ENCODE results near the gene HOXB9. TPM values are rescaled to one million over a fixed set of nuclear protein-coding genes. Genes with fewer than 3 reads are reported as not detected.

Gene HOXB9
- total RNA-seq, 1 experiment from 2014 or later = not detected

DNA sequence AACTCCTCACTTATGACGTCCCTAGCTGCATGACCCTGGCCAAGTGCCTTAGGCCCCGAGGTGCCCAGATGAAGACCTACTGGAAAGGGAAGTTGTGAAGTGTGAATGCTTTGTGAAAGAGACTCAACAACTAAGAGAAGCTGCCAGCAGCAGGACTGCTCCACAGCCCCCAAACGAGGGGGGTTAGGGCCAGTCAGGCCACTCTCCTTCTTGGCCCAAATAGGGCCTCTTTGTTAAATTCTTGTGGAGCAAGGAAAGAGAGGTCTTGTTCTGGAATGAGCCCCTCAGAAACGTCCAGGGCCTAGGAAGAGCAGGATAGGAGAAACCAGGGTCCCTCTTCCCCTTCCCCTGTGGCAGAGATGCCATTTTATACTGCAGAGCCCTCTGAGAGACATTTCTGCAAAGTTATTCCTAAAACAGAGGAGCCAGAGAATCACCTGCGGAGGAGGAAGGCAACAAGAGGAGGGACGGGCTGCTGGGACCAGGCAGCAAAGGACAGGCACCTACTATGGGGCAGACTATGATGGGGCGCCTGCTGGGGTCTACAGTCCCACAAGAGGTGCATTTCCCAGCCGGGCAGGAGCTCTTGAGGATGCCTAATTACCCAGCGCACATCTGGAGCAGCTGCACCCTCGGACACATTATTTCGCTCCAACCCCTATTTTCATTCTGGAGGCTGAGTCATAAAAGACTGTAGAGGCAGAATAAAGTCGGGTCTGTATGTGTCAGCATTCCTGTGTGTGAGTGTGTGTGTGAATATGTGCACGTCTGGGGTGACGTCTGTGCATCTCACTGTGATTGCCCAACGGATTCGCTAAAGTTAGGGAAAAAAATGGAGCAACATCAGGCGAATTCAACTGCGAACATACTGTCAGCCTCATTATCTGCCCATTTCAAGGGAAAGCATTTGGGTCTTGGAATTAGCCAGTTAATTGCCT is 11.4 kb upstream of the HOXB9 start:
- H2BK120ac ChIP-seq (ENCODE audit: low read depth, low read length, poor library complexity, severe bottlenecking) = no peak overlapping the region
- peaks cover 0 to under 1% (median 0%) of the 10 kb centered on the region in 3 experiments; a peak in 1 of 7 replicates for H3K36me3 Mint-ChIP-seq (ENCODE audit: insufficient read depth in 1 of 3, low read depth in 3 of 3)
- H4K8ac ChIP-seq (replicated peaks; ENCODE audit: insufficient read length, low read depth, low read length) = no peak overlapping the region
- H3K27me3 Mint-ChIP-seq (ENCODE audit: low read depth) = peaks cover 100% of the 10 kb centered on the region
- TF ChIP-seq, protein P1, sequence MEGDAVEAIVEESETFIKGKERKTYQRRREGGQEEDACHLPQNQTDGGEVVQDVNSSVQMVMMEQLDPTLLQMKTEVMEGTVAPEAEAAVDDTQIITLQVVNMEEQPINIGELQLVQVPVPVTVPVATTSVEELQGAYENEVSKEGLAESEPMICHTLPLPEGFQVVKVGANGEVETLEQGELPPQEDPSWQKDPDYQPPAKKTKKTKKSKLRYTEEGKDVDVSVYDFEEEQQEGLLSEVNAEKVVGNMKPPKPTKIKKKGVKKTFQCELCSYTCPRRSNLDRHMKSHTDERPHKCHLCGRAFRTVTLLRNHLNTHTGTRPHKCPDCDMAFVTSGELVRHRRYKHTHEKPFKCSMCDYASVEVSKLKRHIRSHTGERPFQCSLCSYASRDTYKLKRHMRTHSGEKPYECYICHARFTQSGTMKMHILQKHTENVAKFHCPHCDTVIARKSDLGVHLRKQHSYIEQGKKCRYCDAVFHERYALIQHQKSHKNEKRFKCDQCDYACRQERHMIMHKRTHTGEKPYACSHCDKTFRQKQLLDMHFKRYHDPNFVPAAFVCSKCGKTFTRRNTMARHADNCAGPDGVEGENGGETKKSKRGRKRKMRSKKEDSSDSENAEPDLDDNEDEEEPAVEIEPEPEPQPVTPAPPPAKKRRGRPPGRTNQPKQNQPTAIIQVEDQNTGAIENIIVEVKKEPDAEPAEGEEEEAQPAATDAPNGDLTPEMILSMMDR (conservative IDR thresholded peaks at IDR 0.05) = no peak
- no peak overlapping the region for H2BK5ac ChIP-seq (ENCODE audit: insufficient read length, low read length)
- H3K4me2 ChIP-seq (ENCODE audit: insufficient read depth, insufficient read length, low read length) = no peak overlapping the region
- H3K27me3 ChIP-seq (ENCODE audit: insufficient read depth, low read length) = peaks cover 97% of the 10 kb centered on the region
- no CpG with 5 or more reads among the region's 18 CpGs for WGBS (ENCODE audit: extremely low coverage, insufficient read length, low lambda C conversion rate)
- H3K23me2 ChIP-seq (ENCODE audit: insufficient read length, low read depth, low read length, poor library complexity, severe bottlenecking) = no peaks in the 10 kb centered on the region
- H3K4me3 Mint-ChIP-seq = no peak overlapping the region
- H3K4ac ChIP-seq (ENCODE audit: low read depth, low read length) = no peak overlapping the region
- DNase-seq = no peak
- H2AFZ ChIP-seq (ENCODE audit: low read length) = no peak overlapping the region
- no peak overlapping the region for H3K23ac ChIP-seq (ENCODE audit: insufficient read length, low read depth, low read length)
- H3K27ac Mint-ChIP-seq = no peak overlapping the region
- peaks cover under 1 to 9% of the 10 kb centered on the region in 2 experiments; a peak in 3 of 5 replicates for H3K9me3 Mint-ChIP-seq
- no peak overlapping the region for H3K14ac ChIP-seq (ENCODE audit: insufficient read depth, low read length)
- no peak overlapping the region for H4K91ac ChIP-seq (ENCODE audit: insufficient read length, low read depth, low read length)
- H3K27ac ChIP-seq (ENCODE audit: insufficient read length, low read depth, low read length) = no peak overlapping the region
- no peak overlapping the region for H2BK20ac ChIP-seq (ENCODE audit: low read depth, low read length, poor library complexity, severe bottlenecking)
- H3K79me1 ChIP-seq (ENCODE audit: insufficient read depth, low read depth, low read length, poor library complexity, severe bottlenecking) = no peaks in the 10 kb centered on the region
- H4K20me1 ChIP-seq (ENCODE audit: control insufficient read depth, insufficient read depth, insufficient read length) = no peaks in the 10 kb centered on the region
- H2BK12ac ChIP-seq (ENCODE audit: insufficient read length, low read depth, low read length) = no peak overlapping the region
- peaks cover 11 to 18% of the 10 kb centered on the region in 2 experiments for H3K4me1 Mint-ChIP-seq
- H4K5ac ChIP-seq (ENCODE audit: insufficient read length, low read depth, low read length) = no peak overlapping the region
- no peaks in the 10 kb centered on the region for H3K4me1 ChIP-seq (ENCODE audit: insufficient read depth, low read length)
- H2BK15ac ChIP-seq (ENCODE audit: low read depth, low read length) = no peak overlapping the region
- no peak overlapping the region for H3T11ph ChIP-seq (ENCODE audit: low read length)
- H3K56ac ChIP-seq (ENCODE audit: insufficient read length, low read depth, low read length) = no peak overlapping the region
- no peaks in the 10 kb centered on the region for H3K9me3 ChIP-seq (ENCODE audit: control insufficient read depth, low read depth, low read length)
- no peak overlapping the region for H3K9ac ChIP-seq (ENCODE audit: extremely low read depth, insufficient read length, low read length)
- no peak overlapping the region for H2AK5ac ChIP-seq (ENCODE audit: insufficient read length, low read length)
- H3K18ac ChIP-seq (ENCODE audit: insufficient read length, low read depth, low read length) = no peak overlapping the region
- no peaks in the 10 kb centered on the region; the same call in 1 of the 2 replicates for H3K79me2 ChIP-seq (ENCODE audit: insufficient read depth, low read length)

Data from H9 (cell line).